Coronary artery (tissue), 2 donors: ENCODE results near the gene TBKBP1.

Experiments
- DNase-seq: peaks from one replicate; pipeline ENCODE4 v3.0.0-alpha.2; 2017; ENCODE audit warnings: low spot score
- H3K27ac ChIP-seq, 2 donors: fragments of 200-600 bp; sonication (generic); one replicate each; pipeline ENCODE4 v1.5.1; 2016 to 2019
- H3K4me3 ChIP-seq: fragments of 200-600 bp; sonication (generic); 2 replicates; pipeline ENCODE4 v1.5.1; 2016; ENCODE audit warnings: mild to moderate bottlenecking, moderate library complexity
- TF ChIP-seq, protein P1 (sequence below): fragments of 200-600 bp; sonication (generic); IDR thresholded peaks from one replicate; pipeline ENCODE4 v1.5.1; 2019; ENCODE audit warnings: antibody characterized with exemption

TBKBP1 gene

DNA sequence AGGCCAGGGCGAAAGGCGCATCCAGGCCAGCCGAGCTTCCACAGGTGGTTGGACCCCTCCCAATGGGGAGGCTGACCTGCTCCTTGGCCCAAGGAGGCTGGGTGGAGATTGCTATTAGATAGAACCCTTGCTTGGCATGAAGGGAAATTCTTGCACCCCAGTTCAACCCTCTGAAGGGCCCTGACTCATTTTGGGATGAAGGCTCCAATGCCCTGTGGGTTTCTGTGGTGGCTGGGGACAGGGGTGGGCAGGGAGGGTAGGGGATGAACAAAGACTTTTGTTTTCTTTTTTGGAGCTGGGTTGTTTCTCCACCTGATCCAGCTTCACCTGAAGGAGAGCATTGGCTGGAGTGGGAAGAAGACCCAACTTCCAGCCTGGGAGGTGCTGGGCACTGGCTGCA lies 22.4 kb downstream of the TBKBP1 start:
- H3K27ac ChIP-seq: no peak overlapping the region
- no peak overlapping the region for H3K4me3 ChIP-seq
- TF ChIP-seq, protein P1, sequence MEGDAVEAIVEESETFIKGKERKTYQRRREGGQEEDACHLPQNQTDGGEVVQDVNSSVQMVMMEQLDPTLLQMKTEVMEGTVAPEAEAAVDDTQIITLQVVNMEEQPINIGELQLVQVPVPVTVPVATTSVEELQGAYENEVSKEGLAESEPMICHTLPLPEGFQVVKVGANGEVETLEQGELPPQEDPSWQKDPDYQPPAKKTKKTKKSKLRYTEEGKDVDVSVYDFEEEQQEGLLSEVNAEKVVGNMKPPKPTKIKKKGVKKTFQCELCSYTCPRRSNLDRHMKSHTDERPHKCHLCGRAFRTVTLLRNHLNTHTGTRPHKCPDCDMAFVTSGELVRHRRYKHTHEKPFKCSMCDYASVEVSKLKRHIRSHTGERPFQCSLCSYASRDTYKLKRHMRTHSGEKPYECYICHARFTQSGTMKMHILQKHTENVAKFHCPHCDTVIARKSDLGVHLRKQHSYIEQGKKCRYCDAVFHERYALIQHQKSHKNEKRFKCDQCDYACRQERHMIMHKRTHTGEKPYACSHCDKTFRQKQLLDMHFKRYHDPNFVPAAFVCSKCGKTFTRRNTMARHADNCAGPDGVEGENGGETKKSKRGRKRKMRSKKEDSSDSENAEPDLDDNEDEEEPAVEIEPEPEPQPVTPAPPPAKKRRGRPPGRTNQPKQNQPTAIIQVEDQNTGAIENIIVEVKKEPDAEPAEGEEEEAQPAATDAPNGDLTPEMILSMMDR: no peak
- DNase-seq: no peak

DNA sequence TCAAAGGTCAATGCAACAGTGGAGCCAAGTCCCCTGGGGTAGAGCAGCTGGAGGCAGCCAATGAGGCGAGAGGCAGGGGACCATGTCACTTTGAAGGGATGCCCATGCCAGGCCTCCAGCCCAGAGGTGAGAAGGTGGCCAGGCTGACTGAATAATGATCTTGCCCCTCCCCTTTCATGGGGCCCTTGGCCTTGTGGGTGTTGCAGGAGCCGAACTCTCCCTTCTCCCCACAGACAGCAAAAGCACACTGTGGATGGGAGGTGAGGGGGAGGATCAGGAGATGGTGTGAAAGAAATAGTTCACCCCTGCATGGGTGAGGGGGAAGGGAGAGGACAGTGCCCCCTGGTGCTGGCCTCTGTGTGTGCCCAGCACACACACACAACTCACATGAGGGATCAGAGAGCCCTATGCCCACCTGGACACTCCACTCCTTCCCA lies 23.3 kb downstream of the TBKBP1 start:
- no peak overlapping the region for H3K4me3 ChIP-seq
- H3K27ac ChIP-seq: no peak overlapping the region
- DNase-seq: no peak
- TF ChIP-seq, protein P1: no peak

GRCh38 chr17:47717979-47718621 lies 24.1 kb downstream of the TBKBP1 start:
- DNase-seq: no peak
- H3K4me3 ChIP-seq: no peak overlapping the region
- H3K27ac ChIP-seq: no peak overlapping the region
- TF ChIP-seq, protein P1: no peak

DNA sequence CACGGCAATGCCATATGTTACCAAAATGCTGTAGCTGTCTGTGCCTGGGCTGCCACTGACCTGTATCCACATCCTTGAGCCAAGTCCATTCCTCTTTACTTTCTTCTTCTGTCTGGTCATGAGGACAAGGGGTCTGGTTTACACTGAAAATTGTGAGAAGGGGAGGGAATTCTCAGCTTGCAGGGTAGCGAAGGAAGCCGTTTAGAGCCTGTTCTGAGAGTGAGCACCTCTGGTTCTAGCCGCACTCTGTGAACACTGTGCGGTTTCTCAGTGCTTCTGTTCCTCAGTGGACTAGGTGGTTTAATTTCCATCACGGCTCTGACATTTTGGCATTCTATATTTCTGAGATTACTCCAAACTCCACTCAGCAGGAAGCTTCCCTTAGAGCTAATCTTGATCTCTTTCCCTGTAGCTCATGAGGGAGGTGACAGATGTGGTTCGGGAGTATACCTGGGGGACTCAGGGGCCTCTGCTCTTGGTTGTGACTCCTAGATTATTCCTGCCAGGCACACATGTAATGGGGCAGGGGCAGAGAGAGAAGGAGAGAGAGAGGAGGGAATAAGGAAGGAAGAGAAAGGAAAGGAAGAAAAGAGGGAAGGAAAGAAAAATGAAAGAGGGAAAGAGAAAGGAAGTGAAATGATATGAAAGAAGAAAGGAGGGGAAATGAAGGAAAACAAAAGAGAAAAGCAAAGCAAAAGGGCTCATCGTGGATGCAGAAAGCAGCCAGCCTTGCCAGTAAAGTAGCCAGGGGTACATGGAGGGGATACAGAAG lies 24.9 kb downstream of the TBKBP1 start:
- TF ChIP-seq, protein P1: no peak
- H3K27ac ChIP-seq: no peak overlapping the region
- no peak overlapping the region for H3K4me3 ChIP-seq
- no peak for DNase-seq

DNA sequence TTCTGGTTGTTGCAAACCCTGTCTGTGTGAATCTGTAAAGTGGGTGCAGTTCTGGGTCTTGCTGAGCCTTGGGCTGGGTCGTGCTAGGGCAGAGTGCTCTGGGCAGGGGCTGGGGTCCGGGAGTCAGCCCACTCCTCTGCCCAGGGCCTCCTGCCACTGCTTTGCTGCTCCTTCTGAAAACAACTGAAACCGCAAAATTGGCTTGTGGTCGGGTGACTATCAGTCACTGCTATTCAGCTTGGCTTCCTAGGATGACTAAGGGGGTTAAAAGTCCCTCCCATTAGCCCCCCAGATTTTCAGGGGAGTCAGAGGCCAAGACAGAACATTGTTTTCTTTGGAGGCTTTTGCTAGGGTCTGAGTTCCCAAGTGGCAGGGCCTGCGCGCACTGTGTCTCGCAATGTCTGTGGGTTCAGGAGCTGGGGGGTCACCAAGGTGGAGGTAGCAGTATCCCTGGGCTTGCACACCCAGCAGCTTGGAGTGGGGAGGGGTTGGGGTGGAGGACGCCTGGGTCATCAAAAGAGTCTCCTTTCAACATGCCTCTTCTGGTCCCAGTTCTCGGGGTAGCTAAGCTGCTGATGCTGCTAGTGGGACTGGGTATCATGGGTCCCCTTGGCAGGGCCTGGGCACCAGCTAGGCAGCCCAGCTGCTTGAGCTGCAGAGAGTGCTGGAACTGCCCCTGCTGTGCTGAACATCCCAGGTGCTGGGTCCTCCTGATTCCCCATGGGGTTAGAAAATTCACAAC lies 25.6 kb downstream of the TBKBP1 start:
- TF ChIP-seq, protein P1: no peak
- no peak for DNase-seq
- H3K27ac ChIP-seq: no peak overlapping the region
- H3K4me3 ChIP-seq: no peak overlapping the region

- no peak for DNase-seq
- TF ChIP-seq, protein P1: no peak
- Histone ChIP-seq H3K27ac (no peak overlapping the region), H3K4me3 (no peak overlapping the region)
These were observed 26.2 kb downstream of the TBKBP1 start for GRCh38 chr17:47720196-47720595.
